SHP77 treated with DMSO at 0.1 percent for 48 hours (cell line): ENCODE data around the gene SEC14L3.
"Not testable (repeated sequence)": the region's sequence is repeated elsewhere in the genome, so short reads cannot be mapped to it uniquely, and the experiment has no call there.

Source experiments
- DNase-seq: peaks from one replicate; lab custom pipeline; 2025; lab: John Stamatoyannopoulos, UW

SEC14L3 gene

GRCh38 chr22:30485362-30485988 lies 13.7 kb upstream of the SEC14L3 start:
- no peak for DNase-seq

GRCh38 chr22:30483169-30483568 lies 11.4 kb upstream of the SEC14L3 start:
- DNase-seq: no peak

GRCh38 chr22:30481711-30482110 lies 9.9 kb upstream of the SEC14L3 start:
- DNase-seq: no peak

GRCh38 chr22:30479981-30480380 lies 8.2 kb upstream of the SEC14L3 start:
- no peak for DNase-seq

GRCh38 chr22:30474683-30475424 lies 3.0 kb upstream of the SEC14L3 start:
- no peak for DNase-seq

- DNase-seq: no peak
Observed at GRCh38 chr22:30474121-30474520, 2.3 kb upstream of the SEC14L3 start.

- DNase-seq: no peak
Observed at GRCh38 chr22:30472994-30473720, 1.3 kb upstream of the SEC14L3 start.

GRCh38 chr22:30470655-30471054 lies 1.2 kb downstream of the SEC14L3 start:
- no peak for DNase-seq

GRCh38 chr22:30469165-30469564 lies 2.7 kb downstream of the SEC14L3 start:
- no peak for DNase-seq

- DNase-seq: not testable (repeated sequence)
Observed at GRCh38 chr22:30460555-30460954, 11.3 kb downstream of the SEC14L3 start.

- DNase-seq: peak; percentile 3
Observed at GRCh38 chr22:30460147-30460546, 11.7 kb downstream of the SEC14L3 start.

GRCh38 chr22:30459181-30460052 lies 12.4 kb downstream of the SEC14L3 start:
- DNase-seq: no peak

- DNase-seq: no peak
Observed at GRCh38 chr22:30457981-30458380, 13.8 kb downstream of the SEC14L3 start.

- DNase-seq: no peak
Observed at GRCh38 chr22:30455075-30455840, 16.6 kb downstream of the SEC14L3 start.

GRCh38 chr22:30453731-30454510 lies 17.9 kb downstream of the SEC14L3 start:
- DNase-seq: peak; percentile 4

GRCh38 chr22:30452861-30453260 lies 19.0 kb downstream of the SEC14L3 start:
- DNase-seq: no peak

GRCh38 chr22:30451488-30451887 lies 20.3 kb downstream of the SEC14L3 start:
- not testable (repeated sequence) for DNase-seq

- DNase-seq: no peak
Observed at GRCh38 chr22:30447656-30448055, 24.2 kb downstream of the SEC14L3 start.

- DNase-seq: no peak
Observed at GRCh38 chr22:30445438-30446145, 26.2 kb downstream of the SEC14L3 start.
